ENCODE results near the gene UBE2L3. TPM values are rescaled to one million over a fixed set of nuclear protein-coding genes. Genes with fewer than 3 reads are reported as not detected.

Gene UBE2L3
- total and polyA plus RNA-seq, 2 of the 13 experiments (the other 11 are each of a cell fraction or from before 2014, with no cell fraction given), result 30.2 to 58.1 TPM

DNA sequence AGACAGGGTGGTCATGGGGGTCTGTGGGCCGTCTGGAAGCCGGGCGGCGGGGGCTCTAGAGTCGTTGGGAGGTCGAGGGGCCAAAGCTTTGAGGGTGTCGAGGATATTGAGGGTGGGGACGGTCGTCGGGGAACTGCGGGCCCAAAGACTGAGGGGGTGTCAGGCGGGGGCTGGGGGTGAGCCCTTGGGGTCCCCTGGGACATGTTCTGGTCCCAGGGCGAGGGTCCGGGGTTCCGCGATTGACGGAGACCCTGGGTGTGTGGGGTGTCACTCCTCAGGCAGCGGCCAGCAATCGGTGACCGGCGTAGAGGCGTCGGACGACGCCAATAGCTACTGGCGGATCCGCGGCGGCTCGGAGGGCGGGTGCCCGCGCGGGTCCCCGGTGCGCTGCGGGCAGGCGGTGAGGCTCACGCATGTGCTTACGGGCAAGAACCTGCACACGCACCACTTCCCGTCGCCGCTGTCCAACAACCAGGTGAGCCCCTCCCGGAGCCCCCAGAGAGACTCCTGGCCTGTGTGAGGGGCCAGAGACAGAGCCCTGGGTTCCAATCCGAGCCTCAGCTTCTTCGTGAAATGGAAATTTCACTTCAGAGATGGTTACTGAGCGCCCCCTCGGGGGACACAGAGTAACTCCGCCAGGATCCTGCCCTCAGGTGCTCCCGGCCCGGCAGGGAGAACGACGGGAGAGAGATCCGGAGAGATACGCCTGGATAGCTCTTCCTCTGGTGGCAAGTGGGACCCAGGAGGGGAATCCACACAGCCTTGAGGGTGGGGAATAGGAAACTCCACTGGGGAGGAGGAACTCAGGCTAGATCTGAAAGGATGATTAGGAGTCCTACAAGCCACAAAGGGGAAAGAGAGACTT lies 75.3 kb downstream of the UBE2L3 start (continued):
- TF ChIP-seq JDP2 (CRISPR knock-in tag; IDR thresholded peaks at IDR 0.05; ENCODE audit: borderline replicate concordance) (no peak), MEIS2 (CRISPR knock-in tag; IDR thresholded peaks at IDR 0.05) (no peak), ZNF781 (CRISPR knock-in tag; IDR thresholded peaks at IDR 0.05; ENCODE audit: borderline replicate concordance, not compliant biosample characterization) (peak; percentile 84), CBFB (CRISPR knock-in tag; IDR thresholded peaks at IDR 0.05) (no peak), DMAP1 (CRISPR knock-in tag; IDR thresholded peaks at IDR 0.05) (0 out of 2 replicates have a peak, but pooled peaks have one; percentile 2), PHF21A (CRISPR knock-in tag; IDR thresholded peaks at IDR 0.05) (peak; percentile 50), SAFB2 (CRISPR knock-in tag; IDR thresholded peaks at IDR 0.05; ENCODE audit: borderline replicate concordance, low read depth) (peak; percentile 58; the same call in 1 of the 2 replicates), ZGPAT (CRISPR knock-in tag; IDR thresholded peaks at IDR 0.05) (0 out of 2 replicates have a peak, but pooled peaks have one; percentile 36), ZNF678 (CRISPR knock-in tag; IDR thresholded peaks at IDR 0.05) (no peak), BHLHE40 (IDR thresholded peaks at IDR 0.05; ENCODE audit: low read length) (no peak), ZBTB42 (CRISPR knock-in tag; IDR thresholded peaks at IDR 0.05) (peak; percentile 59), GABPA (IDR thresholded peaks at IDR 0.05; ENCODE audit: low read depth, low read length) (no peak), GABPA (CRISPR knock-in tag; IDR thresholded peaks at IDR 0.05; ENCODE audit: low read depth) (0 out of 2 replicates have a peak, but pooled peaks have one; percentile 11), ZNF768 (CRISPR knock-in tag; IDR thresholded peaks at IDR 0.05) (peak; percentile 17; the same call in 1 of the 2 replicates), POLR2G (IDR thresholded peaks at IDR 0.05; ENCODE audit: low read depth, low read length) (peak; percentile 5; the same call in 1 of the 2 replicates), MEF2D (CRISPR knock-in tag; IDR thresholded peaks at IDR 0.05) (0 out of 2 replicates have a peak, but pooled peaks have one; percentile 31), ZNF280D (CRISPR knock-in tag; IDR thresholded peaks at IDR 0.05) (0 out of 2 replicates have a peak, but pooled peaks have one; percentile 35), ZFX (CRISPR knock-in tag; IDR thresholded peaks at IDR 0.05; ENCODE audit: low read depth) (peak; percentile 8; the same call in 1 of the 2 replicates)
- TF ChIP-seq, protein P1, sequence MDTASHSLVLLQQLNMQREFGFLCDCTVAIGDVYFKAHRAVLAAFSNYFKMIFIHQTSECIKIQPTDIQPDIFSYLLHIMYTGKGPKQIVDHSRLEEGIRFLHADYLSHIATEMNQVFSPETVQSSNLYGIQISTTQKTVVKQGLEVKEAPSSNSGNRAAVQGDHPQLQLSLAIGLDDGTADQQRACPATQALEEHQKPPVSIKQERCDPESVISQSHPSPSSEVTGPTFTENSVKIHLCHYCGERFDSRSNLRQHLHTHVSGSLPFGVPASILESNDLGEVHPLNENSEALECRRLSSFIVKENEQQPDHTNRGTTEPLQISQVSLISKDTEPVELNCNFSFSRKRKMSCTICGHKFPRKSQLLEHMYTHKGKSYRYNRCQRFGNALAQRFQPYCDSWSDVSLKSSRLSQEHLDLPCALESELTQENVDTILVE (CRISPR knock-in tag; IDR thresholded peaks at IDR 0.05), result 0 out of 2 replicates have a peak, but pooled peaks have one; percentile 15
- TF ChIP-seq, protein P2, sequence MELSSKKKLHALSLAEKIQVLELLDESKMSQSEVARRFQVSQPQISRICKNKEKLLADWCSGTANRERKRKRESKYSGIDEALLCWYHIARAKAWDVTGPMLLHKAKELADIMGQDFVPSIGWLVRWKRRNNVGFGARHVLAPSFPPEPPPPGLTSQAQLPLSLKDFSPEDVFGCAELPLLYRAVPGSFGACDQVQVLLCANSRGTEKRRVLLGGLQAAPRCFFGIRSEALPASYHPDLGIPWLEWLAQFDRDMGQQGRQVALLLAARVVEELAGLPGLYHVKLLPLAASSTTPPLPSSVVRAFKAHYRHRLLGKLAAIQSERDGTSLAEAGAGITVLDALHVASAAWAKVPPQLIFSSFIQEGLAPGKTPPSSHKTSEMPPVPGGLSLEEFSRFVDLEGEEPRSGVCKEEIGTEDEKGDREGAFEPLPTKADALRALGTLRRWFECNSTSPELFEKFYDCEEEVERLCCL (CRISPR knock-in tag; IDR thresholded peaks at IDR 0.05; ENCODE audit: borderline replicate concordance), result 0 out of 2 replicates have a peak, but pooled peaks have one; percentile 50
- TF ChIP-seq, protein P3, sequence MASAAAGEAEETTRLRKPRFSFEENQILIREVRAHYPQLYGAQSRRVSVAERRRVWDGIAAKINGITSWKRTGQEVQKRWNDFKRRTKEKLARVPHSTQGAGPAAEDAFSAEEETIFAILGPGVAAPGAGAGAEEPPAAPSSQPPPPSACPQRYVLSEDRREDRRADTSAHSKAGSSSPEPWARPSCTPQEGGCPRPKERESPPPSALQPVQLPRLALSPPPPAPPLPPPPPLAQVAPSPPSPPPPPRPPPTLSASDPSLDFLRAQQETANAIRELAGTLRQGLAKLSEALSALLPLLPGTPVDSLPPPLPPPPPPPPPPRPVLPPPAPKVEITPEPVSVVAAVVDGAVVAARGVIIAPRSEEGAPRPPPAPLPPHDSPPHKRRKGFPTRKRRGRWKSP (CRISPR knock-in tag; IDR thresholded peaks at IDR 0.05), result 0 out of 2 replicates have a peak, but pooled peaks have one; percentile 34
